ENCODE results near the gene ANKRD40CL. TPM values are rescaled to one million over a fixed set of nuclear protein-coding genes. Genes with fewer than 3 reads are reported as not detected.

ANKRD40CL gene
- total and polyA plus RNA-seq, 8 donors, result 0.15 to 1.4 (median 0.42) TPM; not detected in 2

DNA sequence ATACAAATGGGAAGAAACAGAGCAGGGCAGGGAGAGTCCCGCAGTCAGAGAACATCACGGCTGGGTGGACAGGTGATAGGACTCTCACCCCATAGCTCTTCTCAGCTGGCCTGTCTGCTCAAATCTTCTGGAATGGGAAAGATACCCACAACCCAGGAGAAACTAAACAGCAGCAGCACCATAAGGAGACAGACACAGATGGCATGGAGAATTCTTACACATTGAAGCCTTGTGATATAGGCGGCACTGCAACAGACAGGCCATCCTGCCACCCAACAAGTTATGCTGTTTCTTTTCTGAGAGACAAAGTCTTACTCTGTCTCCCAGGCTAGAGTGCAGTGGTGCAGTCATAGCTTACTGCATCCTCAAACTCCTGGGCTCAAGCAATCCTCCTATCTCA, 8.6 kb upstream of the ANKRD40CL start:
- Histone ChIP-seq H3K9me3 (no peaks in the 10 kb centered on the region), H3K36me3 (no peaks in the 10 kb centered on the region), H3K4me1 (no peaks in the 10 kb centered on the region), H3K4me3 (no peak overlapping the region), H3K27me3 (peaks cover 0 to 1% of the 10 kb centered on the region in 2 donors), H3K27ac (no peak overlapping the region)
- DNase-seq (no peak), ATAC-seq (no peak)
- intact Hi-C loops (cut with DNase I), result no loop called here
- TF ChIP-seq, protein P1, sequence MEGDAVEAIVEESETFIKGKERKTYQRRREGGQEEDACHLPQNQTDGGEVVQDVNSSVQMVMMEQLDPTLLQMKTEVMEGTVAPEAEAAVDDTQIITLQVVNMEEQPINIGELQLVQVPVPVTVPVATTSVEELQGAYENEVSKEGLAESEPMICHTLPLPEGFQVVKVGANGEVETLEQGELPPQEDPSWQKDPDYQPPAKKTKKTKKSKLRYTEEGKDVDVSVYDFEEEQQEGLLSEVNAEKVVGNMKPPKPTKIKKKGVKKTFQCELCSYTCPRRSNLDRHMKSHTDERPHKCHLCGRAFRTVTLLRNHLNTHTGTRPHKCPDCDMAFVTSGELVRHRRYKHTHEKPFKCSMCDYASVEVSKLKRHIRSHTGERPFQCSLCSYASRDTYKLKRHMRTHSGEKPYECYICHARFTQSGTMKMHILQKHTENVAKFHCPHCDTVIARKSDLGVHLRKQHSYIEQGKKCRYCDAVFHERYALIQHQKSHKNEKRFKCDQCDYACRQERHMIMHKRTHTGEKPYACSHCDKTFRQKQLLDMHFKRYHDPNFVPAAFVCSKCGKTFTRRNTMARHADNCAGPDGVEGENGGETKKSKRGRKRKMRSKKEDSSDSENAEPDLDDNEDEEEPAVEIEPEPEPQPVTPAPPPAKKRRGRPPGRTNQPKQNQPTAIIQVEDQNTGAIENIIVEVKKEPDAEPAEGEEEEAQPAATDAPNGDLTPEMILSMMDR (IDR thresholded peaks at IDR 0.05), result no peak

DNA sequence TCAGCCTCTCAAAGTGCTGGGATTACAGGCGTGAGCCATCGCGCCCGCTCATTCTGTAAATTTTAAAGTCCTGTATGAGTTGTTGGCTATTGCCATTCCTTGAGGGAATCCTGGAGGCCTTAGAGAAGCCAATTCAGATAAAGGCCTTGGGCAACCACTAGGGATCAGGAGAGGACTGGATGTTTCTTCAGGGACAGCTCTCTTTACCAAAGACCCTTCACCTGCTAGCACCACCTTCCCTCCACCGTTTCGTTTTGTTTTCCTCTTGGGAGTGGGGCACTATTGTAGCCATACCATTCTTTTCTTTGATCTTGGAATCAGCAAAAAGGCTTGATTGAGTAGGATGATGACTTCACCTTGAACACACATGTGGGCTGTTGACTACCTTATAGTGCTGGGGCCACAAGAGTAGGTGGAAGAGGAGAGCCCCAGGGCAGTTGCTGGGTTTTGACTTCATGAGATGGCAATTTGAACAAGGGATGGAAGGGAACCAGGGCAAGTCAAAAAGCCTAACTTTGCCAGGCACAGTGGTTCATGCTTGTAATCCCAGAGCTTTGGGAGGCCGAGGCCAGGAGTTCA, 7.0 kb upstream of the ANKRD40CL start:
- H3K4me1 ChIP-seq, result no peaks in the 10 kb centered on the region
- DNase-seq, result no peak
- intact Hi-C loops (cut with DNase I), result no loop called here

DNA sequence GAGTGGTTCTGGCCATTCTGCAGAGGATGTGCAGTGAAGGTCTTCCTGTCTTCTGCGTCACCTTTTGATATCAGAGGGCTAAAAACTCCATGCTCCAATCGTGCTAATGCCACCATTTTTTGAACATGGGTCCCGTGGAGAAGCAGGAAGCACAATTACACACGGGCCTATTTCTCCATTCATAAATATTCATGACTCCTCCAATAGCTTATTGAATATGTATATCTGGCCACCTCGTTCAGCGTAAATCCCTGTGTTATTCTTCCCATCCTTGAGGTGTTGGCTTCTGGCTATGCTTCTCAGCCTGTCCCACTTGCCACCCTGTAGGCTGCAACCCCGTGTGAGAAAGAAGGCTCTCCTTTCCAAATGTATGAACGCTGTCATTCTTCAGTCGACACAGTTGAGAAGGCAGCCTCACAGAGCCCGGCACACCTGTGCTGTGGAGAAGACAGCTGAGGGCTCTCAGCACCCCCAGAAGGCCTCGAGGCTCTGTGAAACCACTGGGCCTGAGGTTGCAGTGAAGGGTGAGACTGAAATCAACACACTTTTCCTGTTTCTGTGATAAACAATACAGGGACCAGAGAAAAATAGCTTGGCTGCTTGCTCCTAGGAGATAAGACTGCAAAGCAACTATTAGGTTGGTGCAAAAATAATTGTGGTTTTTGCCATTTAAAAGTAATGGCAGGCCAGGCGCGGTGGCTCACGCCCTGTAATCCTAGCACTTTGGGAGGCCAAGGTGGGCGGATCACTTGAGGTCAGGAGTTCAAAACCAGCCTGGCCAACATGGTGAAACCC, 4.9 kb upstream of the ANKRD40CL start:
- ATAC-seq (no peak), DNase-seq (no peak)
- H3K4me3 ChIP-seq, result no peak overlapping the region
- H3K27me3 ChIP-seq, result no peaks in the 10 kb centered on the region
- intact Hi-C loops (cut with DNase I), result no loop called here
- no peaks in the 10 kb centered on the region for H3K9me3 ChIP-seq
- H3K4me1 ChIP-seq, result no peaks in the 10 kb centered on the region
- TF ChIP-seq, protein P1 (IDR thresholded peaks at IDR 0.05), result no peak
- no peak overlapping the region for H3K27ac ChIP-seq
- H3K36me3 ChIP-seq, result no peaks in the 10 kb centered on the region

More for the DNA sequence above, 7.0 kb upstream of the ANKRD40CL start:
- Histone ChIP-seq H3K36me3 (no peaks in the 10 kb centered on the region), H3K9me3 (no peaks in the 10 kb centered on the region), H3K27ac (no peak overlapping the region), H3K27me3 (no peaks in the 10 kb centered on the region), H3K4me3 (no peak overlapping the region)
- TF ChIP-seq, protein P1 (IDR thresholded peaks at IDR 0.05), result no peak
- ATAC-seq, result no peak

DNA sequence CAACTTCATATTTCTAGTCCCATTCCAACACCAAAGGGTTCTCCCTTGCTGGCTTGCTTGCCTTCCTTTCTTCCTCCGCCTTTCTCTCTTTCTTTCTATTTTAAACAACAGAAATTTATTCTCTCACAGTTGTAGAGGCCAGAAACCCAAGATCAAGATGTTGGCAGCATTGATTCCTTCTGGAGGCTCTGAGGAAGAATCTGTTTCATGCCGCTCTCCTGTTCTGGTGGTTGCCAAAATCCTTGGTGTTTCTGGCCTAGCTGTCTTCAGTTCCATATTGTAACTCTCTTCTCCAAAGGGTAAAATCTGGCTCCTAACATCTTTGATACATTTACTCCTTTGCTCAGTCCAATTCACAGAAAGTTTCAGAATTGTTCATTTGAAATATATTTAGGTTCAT, 3.0 kb upstream of the ANKRD40CL start:
- TF ChIP-seq, protein P1 (IDR thresholded peaks at IDR 0.05), result no peak
- peaks cover 0 to 5% of the 10 kb centered on the region in 2 donors for H3K4me1 ChIP-seq
- no peak overlapping the region for H3K27ac ChIP-seq
- intact Hi-C loops (cut with DNase I), result no loop called here
- DNase-seq (no peak), ATAC-seq (no peak)
- no peaks in the 10 kb centered on the region for H3K36me3 ChIP-seq
- no peak overlapping the region for H3K4me3 ChIP-seq
- no peaks in the 10 kb centered on the region for H3K9me3 ChIP-seq
- H3K27me3 ChIP-seq, result no peaks in the 10 kb centered on the region

DNA sequence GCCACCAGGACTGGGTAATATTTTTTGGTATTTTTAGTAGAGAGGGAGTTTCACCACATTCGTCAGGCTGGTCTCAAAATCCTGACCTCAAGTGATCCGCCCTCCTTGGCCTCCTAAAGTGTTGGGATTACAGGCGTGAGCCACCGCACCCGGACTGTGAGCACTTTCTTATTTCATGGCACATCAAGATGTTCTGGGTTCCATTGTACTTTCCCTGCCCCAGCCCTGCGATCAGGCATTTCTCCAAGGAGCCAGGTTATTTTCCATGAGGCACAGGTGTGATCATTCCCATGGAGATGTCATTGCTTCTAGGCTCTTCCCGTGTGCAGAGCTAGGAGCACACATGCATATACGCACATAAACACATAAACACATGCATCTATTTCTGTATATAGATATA, 2.6 kb upstream of the ANKRD40CL start:
- ATAC-seq (no peak), DNase-seq (no peak)
- TF ChIP-seq, protein P1 (IDR thresholded peaks at IDR 0.05), result no peak
- H3K4me3 ChIP-seq, result no peak overlapping the region
- H3K36me3 ChIP-seq, result no peaks in the 10 kb centered on the region
- H3K27me3 ChIP-seq, result no peaks in the 10 kb centered on the region
- H3K4me1 ChIP-seq, result peaks cover 0 to 10% of the 10 kb centered on the region in 2 donors
- intact Hi-C loops (cut with DNase I), result no loop called here
- no peaks in the 10 kb centered on the region for H3K9me3 ChIP-seq
- no peak overlapping the region for H3K27ac ChIP-seq

Data from left lung (tissue), 10 donors.